K562 (cell line): ENCODE data around the gene RHBDL3. TPM values are rescaled to one million over a fixed set of nuclear protein-coding genes. Genes with fewer than 3 reads are reported as not detected.

Experiments
- ARNT ChIP-seq, 2 experiments: fragments of 450-650 bp; IDR thresholded peaks; 2 replicates each; pipeline ENCODE4 v1.6.1; 2016; ENCODE audit warnings: mild to moderate bottlenecking in 1 of 2
- CTBP1 ChIP-seq: fragments of 450-650 bp; IDR thresholded peaks from 2 replicates; pipeline ENCODE4 v1.6.1; 2016; ENCODE audit warnings: borderline replicate concordance
- E2F8 ChIP-seq: fragments of 450-650 bp; IDR thresholded peaks from 2 replicates; pipeline ENCODE4 v1.7.1; 2018; ENCODE audit warnings: mild to moderate bottlenecking, low read depth; ENCODE audit not compliant: partially characterized antibody
- ELK1 ChIP-seq: sonication (generic); formaldehyde crosslinking; IDR thresholded peaks from 2 replicates; pipeline ENCODE4 v1.8.1; 2022; ENCODE audit warnings: missing genetic modification reagents
- ELK3 ChIP-seq: fragments of 450-650 bp; formaldehyde crosslinking; IDR thresholded peaks from 2 replicates; pipeline ENCODE4 v1.4.0; 2020; ENCODE audit warnings: mild to moderate bottlenecking
- EP400 ChIP-seq: fragments of 450-650 bp; IDR thresholded peaks from 2 replicates; pipeline ENCODE4 v1.6.1; 2017; ENCODE audit warnings: antibody characterized with exemption, mild to moderate bottlenecking, moderate library complexity
- ESRRA ChIP-seq: fragments of 450-650 bp; IDR thresholded peaks from 2 replicates; pipeline ENCODE4 v1.6.1; 2014; ENCODE audit warnings: low read depth, mild to moderate bottlenecking, moderate library complexity, borderline replicate concordance
- ETV5 ChIP-seq: sonication (generic); formaldehyde crosslinking; IDR thresholded peaks from 2 replicates; pipeline ENCODE4 v1.4.0; 2020; ENCODE audit warnings: low read depth, mild to moderate bottlenecking, missing genetic modification reagents
- MEIS2 ChIP-seq: fragments of 450-650 bp; IDR thresholded peaks from 2 replicates; pipeline ENCODE4 v1.6.1; 2014; ENCODE audit warnings: mild to moderate bottlenecking; ENCODE audit not compliant: partially characterized antibody
- NBN ChIP-seq: fragments of 450-650 bp; IDR thresholded peaks from 2 replicates; pipeline ENCODE4 v1.6.1; 2016; ENCODE audit warnings: low read depth, mild to moderate bottlenecking
- POLR2G ChIP-seq: fragments of 200-400 bp; formaldehyde crosslinking; IDR thresholded peaks from 2 replicates; pipeline ENCODE4 v1.6.1; 2017; ENCODE audit warnings: low read depth, mild to moderate bottlenecking, antibody characterized with exemption, low read length, moderate library complexity
- POLR3A ChIP-seq: IDR thresholded peaks from 2 replicates; pipeline ENCODE4 v1.6.1; 2011; ENCODE audit warnings: borderline replicate concordance, mild to moderate bottlenecking, moderate library complexity; ENCODE audit not compliant: insufficient read length, insufficient read depth; ENCODE audit errors: extremely low read depth
- SRSF3 ChIP-seq: fragments of 200-400 bp; formaldehyde crosslinking; IDR thresholded peaks from 2 replicates; pipeline ENCODE4 v1.6.1; 2016; ENCODE audit warnings: mild to moderate bottlenecking, low read length, moderate library complexity; ENCODE audit not compliant: insufficient read depth
- ZBTB43 ChIP-seq: sonication (generic); formaldehyde crosslinking; IDR thresholded peaks from 2 replicates; pipeline ENCODE4 v1.8.0; 2023; ENCODE audit warnings: mild to moderate bottlenecking, missing genetic modification reagents
- ZFP91 ChIP-seq: sonication (generic); formaldehyde crosslinking; IDR thresholded peaks from 2 replicates; pipeline ENCODE4 v1.8.0; 2022; ENCODE audit warnings: mild to moderate bottlenecking, missing genetic modification reagents
- ZNF133 ChIP-seq: fragments of 250-450 bp; sonication (Bioruptor Pico); IDR thresholded peaks from 2 replicates; pipeline ENCODE4 v1.4.0; 2020; ENCODE audit warnings: mild to moderate bottlenecking
- polyA plus RNA-seq, 8 experiments: library from polyadenylated mRNA; depleted of rRNA in 4 of 8; stranded (reverse) in 5 of 8; unstranded in 3 of 8; fragments of >200 nt; fragmentation: Nextera tagmentation in 2 of 8; fragmentation: Illumina TruSeq in 1 of 8; extraction: Ambion mirVana in 2 of 8; extraction: Trizol in 1 of 8; gene quantifications; 2 replicates each; pipeline versions ENCODE4 v1.2.1 to v1.2.3, GENCODE V29; 2011 to 2014; ENCODE audit warnings: inconsistent platforms in 1 of 8, missing spikeins in 1 of 8
- total RNA-seq, 7 experiments: library from RNA; depleted of rRNA in 6 of 7; stranded (reverse); fragments of >200 nt in 6 of 7; fragmentation: Illumina TruSeq in 2 of 7; extraction: Trizol in 2 of 7; gene quantifications; 2 replicates each; pipeline versions ENCODE4 v1.2.1 to v1.2.3, GENCODE V29; 2011 to 2021; ENCODE audit warnings: low replicate concordance in 1 of 7

RHBDL3 gene
- total and polyA plus RNA-seq, 9 of the 15 experiments (the other 6 are each of a cell fraction or from before 2014, with no cell fraction given) = 0.06 to 0.31 (median 0.09) TPM; not detected in 4

- TF ChIP-seq NBN = peak; percentile 46; the same call in 1 of the 2 replicates
- no peak for TF ChIP-seq ELK3
- 0 out of 2 replicates have a peak, but pooled peaks have one; percentile 31 for TF ChIP-seq CTBP1
- peak; percentile 98 for TF ChIP-seq EP400
- TF ChIP-seq ESRRA = peak; percentile 49; the same call in 1 of the 2 replicates
- TF ChIP-seq MEIS2 = peak; percentile 3
- no peak for TF ChIP-seq E2F8
- TF ChIP-seq ETV5 (CRISPR knock-in tag) = peak; percentile 11; the same call in 1 of the 2 replicates
- TF ChIP-seq POLR2G = peak; percentile 97
- TF ChIP-seq ZBTB43 (CRISPR knock-in tag) = peak; percentile 35; the same call in 1 of the 2 replicates
- TF ChIP-seq ZNF133 (CRISPR knock-in tag) = no peak
- no peak for TF ChIP-seq ELK1 (CRISPR knock-in tag)
- TF ChIP-seq POLR3A = no peak
- TF ChIP-seq ZFP91 (CRISPR knock-in tag) = no peak
- TF ChIP-seq SRSF3 = 0 out of 2 replicates have a peak, but pooled peaks have one; percentile 91
- peak in 1 of 2 experiments; percentile 51; a peak in 3 of 4 replicates for TF ChIP-seq ARNT (IDR thresholded peaks at IDR 0.05)
These were observed 84.4 kb downstream of the RHBDL3 start, which contains the start of gene ZNF207 (continued) for GRCh38 chr17:32349854-32350665.
